D341Med (cell line): Measurements from ENCODE around the gene SLC8A1.
"Not testable (repeated sequence)": the region's sequence is repeated elsewhere in the genome, so short reads cannot be mapped to it uniquely, and the experiment has no call there.

Experiments used
- DNase-seq: peaks from one replicate; pipeline ENCODE4 v3.0.0; 2012; ENCODE audit warnings: low spot score

Gene SLC8A1

DNA sequence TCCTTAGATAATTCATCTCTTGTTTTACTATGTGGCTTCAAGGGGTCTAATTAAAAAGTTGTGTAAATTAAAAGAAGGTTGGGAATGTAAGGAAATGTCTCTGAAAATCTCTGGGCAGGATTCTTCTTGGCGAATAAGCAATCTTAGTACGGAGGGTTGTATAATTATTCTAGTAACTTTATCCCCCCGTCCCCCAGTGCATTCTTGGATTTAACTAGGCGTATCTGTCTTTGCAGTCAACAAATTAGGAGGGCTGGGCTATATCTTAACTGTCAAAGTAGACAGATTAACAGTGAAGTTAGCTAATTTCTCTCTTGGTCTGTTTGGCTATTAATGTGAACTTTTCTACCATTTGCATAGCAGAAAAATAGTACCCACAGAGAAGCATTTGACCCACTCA is 343.0 kb downstream of the SLC8A1 start:
- DNase-seq: no peak

DNA sequence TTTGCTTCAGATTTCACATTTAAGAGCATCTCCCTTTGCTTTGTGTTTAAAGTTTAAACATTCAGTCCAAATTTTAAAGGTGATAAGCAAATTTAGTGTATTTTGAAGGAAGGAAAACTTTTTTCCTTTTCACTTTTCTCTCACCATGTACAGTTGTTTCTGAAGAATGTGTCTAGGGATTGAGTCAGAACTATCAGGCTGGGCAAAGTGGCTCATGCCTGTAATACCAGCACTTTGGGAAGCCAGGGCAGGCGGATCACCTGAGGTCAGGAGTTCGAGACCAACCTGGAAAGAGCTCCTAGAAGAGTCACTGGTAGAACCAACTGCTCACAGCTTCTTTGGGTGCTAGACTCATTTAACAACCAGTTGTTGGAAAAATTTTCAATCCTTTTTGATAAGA is 345.8 kb downstream of the SLC8A1 start:
- no peak for DNase-seq

DNA sequence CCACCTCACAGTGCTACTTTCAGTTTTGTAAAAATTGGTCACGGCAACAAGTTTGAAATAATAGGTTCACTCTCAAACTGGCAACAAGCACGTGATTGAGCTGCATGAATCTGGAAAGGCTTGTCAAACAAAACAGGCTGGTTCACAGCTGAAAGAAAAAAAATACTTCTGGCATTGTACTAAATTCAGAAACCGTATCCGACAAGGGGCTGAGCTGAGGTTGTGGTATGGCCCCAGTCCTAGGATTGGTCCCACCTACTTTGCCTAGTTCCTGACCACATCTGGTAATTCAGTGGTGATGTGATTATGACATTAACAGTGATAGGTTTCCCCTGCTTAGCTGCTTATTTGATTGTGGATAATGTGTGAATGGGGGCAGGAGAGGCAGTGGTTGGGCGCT is 346.3 kb downstream of the SLC8A1 start:
- DNase-seq: no peak

DNA sequence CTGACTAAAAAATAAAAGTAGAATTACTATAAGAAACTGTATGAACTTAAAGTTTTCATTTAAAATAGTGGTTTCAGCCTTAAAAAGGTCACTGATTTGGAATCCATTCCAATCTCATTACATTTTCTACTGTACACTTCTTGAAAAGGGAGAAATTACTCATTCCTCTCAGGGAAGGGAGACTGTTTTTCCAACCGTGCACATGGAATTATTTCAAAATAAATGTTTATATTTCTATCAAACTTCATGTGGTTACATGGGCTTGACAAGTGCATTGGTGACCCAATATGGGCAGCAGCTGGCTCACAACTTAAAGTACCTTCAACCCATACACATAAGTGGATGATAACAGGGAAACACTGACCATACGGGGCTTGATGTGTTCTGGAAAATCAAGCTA is 348.3 kb downstream of the SLC8A1 start:
- DNase-seq: no peak

DNA sequence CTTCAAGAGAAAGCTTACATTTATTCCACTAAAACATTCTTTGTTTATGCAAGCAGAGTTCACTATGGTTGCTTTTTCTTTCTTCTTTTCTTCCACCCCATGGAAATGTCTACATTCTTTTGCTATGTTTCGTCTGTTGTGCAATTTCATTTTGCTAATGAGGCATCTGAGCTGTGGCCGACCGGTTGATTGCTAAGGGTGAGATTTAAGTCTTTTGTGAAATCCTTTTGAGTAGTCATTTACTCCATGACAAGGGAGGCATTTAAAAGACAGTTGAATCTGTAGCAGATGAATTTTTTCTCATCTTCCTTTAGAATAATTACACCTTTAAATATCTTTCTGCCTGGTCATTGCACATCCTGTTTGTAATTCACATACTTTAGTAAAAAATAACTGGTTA is 348.7 kb downstream of the SLC8A1 start:
- DNase-seq: no peak

DNA sequence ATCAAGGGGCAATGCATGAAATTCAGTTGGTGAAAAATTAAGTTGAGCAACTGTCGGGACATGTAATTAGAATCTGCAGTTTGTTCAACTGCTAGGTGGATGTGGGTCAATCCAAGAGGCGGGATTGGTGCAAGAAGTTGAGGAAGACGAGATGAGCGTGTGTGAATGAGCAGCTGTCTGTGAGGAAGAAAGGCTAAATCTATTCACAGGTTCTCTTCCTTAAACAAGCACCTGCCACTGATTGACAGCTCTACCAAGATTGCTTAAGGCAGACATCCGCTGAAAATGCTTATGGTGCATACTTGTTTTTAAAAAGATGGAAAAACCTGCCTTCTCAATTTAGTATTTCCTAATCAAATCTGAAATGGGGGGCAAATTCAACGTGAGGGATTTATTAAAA is 349.4 kb downstream of the SLC8A1 start:
- no peak for DNase-seq

DNA sequence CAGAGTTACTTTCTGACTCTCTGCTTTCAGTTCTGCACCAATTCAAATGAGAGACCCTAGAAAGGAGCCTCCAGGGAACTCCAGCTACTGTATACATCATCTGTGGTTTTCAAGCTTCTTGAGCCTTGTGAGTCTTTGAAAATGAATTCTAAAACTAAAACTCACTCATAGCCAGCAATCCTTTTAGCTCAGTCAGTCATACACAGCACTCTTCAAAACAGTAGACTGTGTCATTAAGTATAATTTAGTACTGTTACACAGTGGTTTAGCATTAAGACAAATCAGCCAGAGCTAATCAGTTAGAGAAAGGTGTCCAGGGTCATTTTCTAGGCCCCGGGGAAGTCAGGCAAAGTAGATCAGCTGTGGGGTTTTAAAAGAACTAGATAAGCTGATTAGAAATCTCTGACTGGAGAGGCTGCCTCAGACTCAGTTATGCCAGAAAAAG is 350.7 kb downstream of the SLC8A1 start:
- peak; percentile 53 for DNase-seq

DNA sequence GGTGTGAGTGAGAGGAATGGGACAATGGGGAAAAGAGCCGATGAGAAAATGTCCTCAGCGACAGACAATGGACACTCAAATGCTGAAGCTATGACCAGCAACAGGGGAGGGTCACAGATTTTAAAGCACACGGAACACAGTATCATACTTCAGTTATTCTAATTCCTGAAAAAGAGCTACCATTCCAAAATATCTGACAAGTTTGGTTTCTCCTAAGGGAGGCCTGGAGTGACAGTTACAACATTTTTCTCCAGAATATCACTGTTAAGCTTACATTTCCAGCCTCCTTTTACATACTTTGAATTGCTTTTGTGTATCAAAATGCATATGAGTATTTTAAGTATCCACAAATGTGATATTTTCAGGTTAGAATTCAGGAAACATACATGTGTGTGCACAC is 351.2 kb downstream of the SLC8A1 start:
- no peak for DNase-seq

DNA sequence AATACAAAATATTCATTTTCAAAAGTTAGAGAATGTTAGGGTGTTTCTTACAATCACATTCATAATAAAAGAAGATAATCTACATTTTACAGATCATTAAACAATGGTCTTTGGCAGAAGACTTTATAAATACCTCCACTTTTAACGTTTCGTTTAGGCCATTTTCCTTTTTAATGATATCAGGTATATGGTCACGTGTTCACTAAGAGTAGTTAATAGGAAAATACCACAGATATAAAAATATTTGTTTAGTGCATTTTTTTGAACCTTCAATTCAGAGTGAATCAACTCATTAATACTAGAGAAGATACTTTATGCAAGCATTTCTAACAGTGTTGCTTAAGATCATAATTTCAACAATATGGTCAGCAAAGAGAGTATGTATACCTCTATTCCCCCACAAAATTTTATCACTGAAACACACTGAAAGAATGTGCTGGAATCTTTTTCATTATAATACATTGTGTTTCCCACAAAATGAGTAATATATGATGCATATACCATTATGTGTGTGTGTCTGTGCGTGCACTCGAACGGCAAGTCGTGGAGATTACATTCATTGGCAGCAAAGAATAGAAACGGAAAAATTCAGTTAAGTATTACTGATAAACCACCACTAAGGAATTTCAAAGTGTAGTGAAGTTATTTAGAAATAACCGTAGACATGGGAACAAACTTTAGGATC is 353.0 kb downstream of the SLC8A1 start:
- DNase-seq: no peak

DNA sequence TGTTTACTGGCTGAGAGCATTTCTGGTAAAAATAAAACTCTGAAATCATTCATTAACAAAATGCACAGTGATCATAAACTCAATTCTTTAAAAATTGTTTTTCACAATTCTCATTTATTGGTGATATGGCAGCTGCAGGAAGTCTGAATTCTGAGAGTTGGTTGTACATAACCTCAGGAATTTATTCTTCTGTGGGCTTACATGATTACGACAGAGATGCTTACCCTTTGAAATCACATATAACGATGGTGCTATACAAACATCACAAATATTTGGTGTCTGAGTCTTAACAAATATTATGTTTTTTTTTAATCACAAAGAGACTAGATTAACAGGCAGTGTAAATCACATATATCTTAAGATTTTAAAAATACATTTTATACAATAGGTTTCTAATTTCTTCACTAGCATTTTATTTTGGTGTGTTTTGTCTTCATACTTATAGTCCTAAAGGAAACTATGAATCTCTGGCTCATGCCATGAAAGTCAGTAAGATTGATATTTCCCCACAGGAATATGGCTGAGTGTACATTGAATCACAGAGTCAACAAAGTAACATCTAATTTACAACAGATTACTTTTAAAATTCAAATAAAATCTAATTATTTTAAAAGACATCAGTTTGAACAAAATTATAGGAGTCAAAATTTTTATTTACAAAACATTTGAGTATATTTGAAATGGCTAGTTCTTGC is 354.1 kb downstream of the SLC8A1 start:
- no peak for DNase-seq

DNA sequence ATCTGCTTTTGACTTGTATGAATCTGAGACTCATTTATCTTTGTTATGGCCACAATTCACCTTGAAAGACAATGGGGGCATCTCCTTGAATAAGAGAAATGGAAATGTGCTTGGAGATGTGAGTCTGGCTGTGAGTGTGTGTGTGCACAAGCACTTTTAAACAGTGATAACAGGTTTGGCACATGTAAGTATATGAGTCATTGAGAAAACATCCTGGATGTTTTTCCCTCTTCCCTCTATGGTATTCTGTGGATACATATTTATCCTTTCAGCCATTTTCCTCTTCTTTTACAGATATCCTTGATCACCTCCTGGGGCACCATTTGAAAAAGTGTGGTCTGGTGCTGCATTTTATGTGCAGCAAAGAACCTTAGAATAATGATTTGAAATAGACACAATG is 355.5 kb downstream of the SLC8A1 start:
- DNase-seq: no peak

DNA sequence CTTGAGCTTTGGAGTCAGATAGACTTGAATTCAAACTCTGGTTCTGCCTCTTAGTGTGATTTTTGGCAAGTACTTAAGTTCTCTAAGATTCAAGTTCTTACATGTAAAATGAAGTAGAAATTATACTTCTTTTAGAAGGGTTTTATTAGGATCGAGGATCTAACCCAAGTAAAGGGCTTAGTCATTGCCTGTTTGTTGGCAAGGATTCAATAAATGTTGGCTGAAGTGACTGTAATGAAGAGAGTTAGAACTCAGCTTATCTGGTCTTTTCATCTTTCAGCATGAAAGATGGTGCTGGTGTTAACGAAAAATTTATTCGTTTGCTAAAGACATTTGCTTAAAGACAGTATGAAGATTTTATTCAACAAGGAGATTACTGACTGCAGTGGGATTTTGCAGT is 356.9 kb downstream of the SLC8A1 start:
- no peak for DNase-seq

DNA sequence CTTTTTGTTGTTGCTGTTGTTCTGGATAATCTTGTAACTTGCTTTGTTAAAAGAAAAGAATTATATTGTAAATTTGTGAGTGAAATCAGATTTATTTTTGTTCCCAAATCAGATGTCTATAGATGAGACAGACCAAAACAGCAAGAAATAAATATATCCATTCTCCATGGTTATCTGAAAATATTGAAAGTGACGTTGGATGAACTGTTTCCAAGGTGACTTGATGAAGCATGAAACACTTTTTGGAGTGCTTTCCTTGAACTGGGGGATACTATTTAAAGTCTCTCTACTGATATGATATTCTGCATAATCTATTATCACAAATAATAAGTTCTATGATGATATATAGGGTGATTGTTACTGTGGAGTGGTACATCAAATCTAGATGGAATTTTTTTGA is 357.4 kb downstream of the SLC8A1 start:
- no peak for DNase-seq

DNA sequence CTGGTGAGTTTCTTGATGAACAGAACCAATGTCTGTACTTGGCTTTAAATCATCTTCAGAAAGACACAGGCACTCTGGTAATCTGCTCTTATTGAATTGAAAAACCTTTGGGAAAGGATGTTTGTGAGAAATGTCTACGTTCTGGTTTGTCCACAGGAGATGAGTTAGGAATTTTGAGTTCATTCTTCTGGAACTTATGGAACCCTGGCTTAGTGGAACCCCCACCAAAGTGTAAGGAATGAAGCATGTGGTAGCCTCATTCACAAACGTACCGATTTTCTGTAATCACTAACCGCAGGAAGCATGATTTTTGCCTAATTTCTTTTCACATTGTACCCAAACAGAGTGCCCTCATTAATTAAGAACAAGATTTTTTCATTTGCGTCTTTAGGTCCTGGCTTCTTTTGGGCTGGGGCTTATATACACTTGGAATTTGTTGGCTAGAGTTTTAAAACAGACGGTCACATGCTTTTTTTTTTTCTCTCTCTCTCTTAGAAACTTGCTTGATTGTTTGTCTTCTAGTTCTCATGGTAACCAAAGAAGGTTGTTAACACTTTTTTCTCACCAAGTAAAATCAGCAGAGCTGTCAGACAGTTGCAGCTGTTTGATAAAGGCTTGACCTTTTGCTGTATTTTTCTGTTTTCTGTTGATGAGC is 358.7 kb downstream of the SLC8A1 start:
- no peak for DNase-seq

DNA sequence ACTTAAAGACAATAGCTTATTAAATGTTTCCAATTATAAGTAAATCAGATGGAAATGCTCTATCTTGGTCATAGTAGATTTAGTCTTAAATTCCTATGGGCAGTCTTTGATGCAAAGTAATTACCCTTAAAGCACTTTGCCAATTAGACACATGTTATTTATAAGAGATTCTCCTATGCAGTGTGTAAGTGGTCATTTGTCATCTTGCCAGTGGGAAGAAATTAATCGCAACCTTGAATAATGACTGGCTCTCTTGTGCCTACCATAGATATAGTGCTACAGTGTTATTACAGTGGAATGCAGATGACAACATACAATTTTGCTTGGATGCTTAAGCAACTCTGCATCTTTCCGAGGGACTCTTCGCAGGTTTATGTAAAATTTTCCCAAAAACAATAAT is 361.8 kb downstream of the SLC8A1 start:
- no peak for DNase-seq

DNA sequence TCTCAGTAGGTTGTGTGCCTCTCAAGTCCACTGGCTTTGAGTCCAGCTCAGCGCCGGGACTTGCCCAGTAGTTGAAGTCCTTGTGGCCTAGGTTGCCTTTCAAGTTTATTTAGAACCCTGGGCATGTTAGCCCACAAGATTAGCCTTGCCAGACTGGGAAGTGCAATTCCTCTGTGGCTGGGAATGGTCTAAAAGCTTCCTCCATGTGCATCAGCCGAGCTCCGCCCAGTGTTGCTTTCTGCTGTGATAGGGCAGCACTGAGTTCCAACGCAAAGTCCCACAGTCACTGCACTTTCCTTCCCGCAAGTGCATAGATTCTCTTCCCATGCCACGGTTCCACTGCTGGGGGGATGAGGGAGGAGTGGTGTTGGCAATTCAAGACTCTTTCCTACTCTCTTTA is 364.0 kb downstream of the SLC8A1 start:
- DNase-seq: no peak

DNA sequence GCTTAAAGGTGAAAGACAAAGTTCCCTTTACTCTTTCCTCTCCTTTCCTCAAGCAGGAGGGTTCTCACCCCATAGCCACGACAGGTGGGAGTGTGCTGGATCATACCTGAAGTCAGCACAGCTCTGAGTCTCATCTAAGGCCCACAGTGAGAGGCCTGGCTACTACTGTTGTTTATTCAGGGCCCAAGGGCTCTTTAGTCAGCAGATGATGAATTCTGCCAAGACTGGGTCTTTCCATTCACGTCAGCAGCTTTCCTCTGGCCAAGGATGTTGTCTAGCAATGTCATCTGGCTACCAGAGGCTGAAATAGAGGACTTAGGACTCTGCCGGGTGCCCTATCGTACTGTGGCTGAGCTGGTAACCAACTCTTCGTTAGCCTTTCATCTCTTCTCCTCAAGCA is 364.5 kb downstream of the SLC8A1 start:
- no peak for DNase-seq

DNA sequence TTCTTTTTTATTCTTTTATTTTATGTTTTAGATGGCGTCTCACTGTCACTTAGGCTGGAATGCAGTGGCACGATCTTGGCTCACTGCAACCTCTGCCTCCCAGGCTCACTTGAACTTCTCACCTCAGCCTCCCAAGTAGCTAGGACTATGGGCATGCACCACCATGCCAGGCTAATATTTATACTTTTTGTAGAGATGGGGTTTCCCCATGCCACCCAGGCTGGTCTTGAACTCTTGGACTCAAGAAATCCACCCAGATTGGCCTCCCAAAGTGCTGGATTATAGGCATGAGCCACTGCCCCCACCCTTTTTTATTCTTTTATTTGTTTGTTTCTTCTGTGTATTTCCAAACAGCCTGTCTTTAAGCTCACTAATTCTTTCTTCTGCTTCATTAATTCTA is 366.1 kb downstream of the SLC8A1 start:
- DNase-seq: no peak

DNA sequence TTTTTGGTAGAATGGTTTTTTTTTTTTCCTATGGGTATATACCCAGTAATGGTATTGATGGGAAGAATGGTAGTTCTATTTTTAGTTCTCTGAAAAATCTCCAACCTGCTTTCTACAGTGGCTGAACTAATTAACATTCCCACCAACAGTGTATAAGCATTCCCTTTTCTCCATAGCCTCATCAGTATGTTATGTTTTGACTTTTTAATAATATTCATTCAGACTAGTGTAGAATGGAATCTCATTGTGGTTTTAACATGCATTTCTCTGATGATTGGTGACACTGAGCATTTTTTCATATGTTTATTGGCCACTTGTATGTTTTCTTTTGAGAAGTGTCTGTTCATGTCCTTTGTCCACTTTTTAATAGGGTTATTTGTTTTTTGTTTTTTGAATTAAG is 378.6 kb downstream of the SLC8A1 start:
- DNase-seq: not testable (repeated sequence)

DNA sequence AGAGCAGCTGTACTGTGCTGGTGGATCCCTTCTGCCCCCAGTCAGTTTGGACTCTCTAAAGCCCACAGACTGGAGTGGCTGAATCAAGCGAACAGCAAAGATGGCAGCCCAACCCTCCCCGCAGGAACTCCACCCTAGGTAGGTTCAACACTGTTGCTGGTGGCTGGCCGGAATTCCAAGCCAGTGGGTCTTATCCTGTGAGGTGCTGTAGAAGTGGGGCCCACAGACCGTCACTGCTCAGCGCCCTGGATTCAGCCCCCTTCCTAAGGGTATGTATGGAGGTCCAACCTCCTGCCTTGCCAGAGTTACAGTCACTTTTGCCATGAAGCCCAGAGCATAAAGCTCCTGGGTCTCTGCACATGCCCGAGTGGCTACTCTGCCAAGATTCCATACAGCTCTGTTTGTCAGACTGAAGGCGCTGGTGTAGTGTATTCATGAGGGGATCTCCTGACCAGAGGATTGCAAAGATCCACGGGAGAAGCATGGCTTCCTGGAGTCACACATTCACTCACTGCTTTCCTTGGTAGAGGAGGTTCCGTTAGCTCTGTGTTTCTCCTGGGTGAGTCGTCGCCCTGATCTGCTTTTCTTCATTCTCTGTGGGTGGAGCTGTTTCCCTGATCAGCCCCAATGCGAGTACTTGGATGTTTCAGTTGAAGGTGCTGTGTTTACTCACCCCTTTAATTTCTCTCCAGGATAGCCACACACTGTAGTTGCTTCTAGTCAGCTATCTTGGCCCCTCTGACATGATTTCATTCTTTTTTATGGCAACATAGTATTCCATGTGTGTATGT is 379.3 kb downstream of the SLC8A1 start:
- no peak for DNase-seq

DNA sequence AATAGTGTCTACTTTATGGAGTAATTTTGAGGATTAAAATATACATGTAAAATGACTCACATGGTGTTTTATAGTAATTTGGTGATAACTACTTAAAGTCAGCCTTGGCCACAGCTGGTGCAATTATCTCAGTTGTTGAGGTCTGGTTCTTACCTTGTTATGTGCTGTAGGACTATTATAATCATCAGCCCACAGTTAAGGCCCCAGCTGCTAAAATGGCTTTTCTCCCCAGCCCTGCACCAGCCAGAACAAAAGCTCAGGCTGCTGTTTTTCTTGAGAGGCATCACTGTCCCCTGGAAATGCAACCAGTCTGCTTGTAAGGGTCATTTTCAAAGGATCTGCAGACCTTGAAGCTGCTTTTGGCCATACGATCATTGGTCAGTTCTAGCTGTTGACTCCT is 389.5 kb downstream of the SLC8A1 start:
- peak; percentile 54 for DNase-seq

DNA sequence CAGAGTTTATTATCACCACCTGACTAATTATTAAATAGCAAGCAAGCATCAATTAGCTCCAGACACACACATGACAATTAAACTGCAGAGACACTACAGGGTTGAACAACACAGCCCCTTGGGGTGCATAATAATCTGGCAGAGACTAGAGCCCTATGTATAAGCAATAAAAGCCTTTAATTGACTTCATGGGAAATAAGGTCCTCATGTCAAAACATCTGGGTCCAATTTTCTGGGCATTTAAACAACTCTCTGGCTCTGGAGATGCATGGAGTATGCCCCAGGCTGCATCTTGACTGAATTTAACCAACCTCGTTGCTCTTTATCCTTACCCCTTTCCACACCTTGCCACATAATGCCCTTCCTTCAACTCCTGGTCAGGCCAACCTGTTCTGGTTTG is 402.1 kb downstream of the SLC8A1 start:
- DNase-seq: no peak

DNA sequence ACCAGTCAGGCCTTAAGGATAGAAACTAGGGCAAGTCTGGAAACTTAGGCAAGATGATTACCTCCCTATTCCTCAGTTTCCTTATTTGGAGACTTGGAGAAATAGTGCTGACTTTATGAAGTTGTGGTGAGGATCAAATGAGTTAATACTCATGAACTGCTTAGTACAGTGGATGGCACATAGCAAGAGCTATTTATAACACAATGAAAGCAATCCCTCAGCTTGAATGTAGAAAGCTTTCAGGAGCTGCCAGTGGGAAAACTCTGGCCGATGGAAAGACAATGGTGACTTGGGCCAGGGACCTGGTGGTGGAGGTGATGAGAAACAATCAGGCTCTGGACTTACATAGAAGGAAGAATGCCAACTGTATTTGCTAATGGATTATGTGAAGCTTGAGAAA is 403.4 kb downstream of the SLC8A1 start:
- DNase-seq: no peak
